Stimulated activated CD4-positive, alpha-beta T cell treated with anti-CD3 and anti-CD28 coated beads, TNF-alpha, amount 100 ng/mL, for 24 hours (primary cell): ENCODE results near the gene SPEG.
"Not testable (repeated sequence)": the region's sequence is repeated elsewhere in the genome, so short reads cannot be mapped to it uniquely, and the experiment has no call there.

Source experiments
- DNase-seq, 3 experiments: peaks; one replicate each; pipeline ENCODE4 v3.0.0-alpha.2; 2020; ENCODE audit warnings: low read depth in 3 of 3

SPEG gene

GRCh38 chr2:219404954-219405353 is 29.7 kb upstream of the SPEG start:
- no peak for DNase-seq

- DNase-seq: no peak
Measured at GRCh38 chr2:219405451-219405850, 29.2 kb upstream of the SPEG start.

- no peak for DNase-seq
Measured at GRCh38 chr2:219405958-219406860, 28.4 kb upstream of the SPEG start.

GRCh38 chr2:219406861-219407230 is 27.8 kb upstream of the SPEG start:
- no peak for DNase-seq

GRCh38 chr2:219407343-219407742 is 27.3 kb upstream of the SPEG start:
- DNase-seq: not testable (repeated sequence)

GRCh38 chr2:219408204-219408603 is 26.4 kb upstream of the SPEG start:
- DNase-seq: no peak

- no peak for DNase-seq
Measured at GRCh38 chr2:219408631-219409030, 26.0 kb upstream of the SPEG start.

GRCh38 chr2:219409619-219410018 is 25.0 kb upstream of the SPEG start:
- no peak for DNase-seq

GRCh38 chr2:219410390-219410789 is 24.3 kb upstream of the SPEG start:
- no peak for DNase-seq

- no peak for DNase-seq
Measured at GRCh38 chr2:219414857-219415256, 19.8 kb upstream of the SPEG start.

GRCh38 chr2:219415580-219416234 is 18.9 kb upstream of the SPEG start:
- no peak for DNase-seq

- no peak for DNase-seq
Measured at GRCh38 chr2:219416235-219416602, 18.4 kb upstream of the SPEG start.

- DNase-seq: no peak
Measured at GRCh38 chr2:219416938-219417337, 17.7 kb upstream of the SPEG start.

- no peak for DNase-seq
Measured at GRCh38 chr2:219417374-219417773, 17.3 kb upstream of the SPEG start.

- DNase-seq: no peak
Measured at GRCh38 chr2:219418155-219419011, 16.3 kb upstream of the SPEG start, which contains the start of gene DES. TSS of gene DES (plus strand) at chr2:219418377. CDS start at chr2:219418463, 86 bp downstream.

- no peak for DNase-seq
Measured at GRCh38 chr2:219419012-219419324, 15.7 kb upstream of the SPEG start.

- DNase-seq: no peak
Measured at GRCh38 chr2:219419331-219420197, 15.1 kb upstream of the SPEG start.

- no peak for DNase-seq
Measured at GRCh38 chr2:219420687-219421086, 14.0 kb upstream of the SPEG start.

- DNase-seq: no peak
Measured at GRCh38 chr2:219421323-219421722, 13.3 kb upstream of the SPEG start.

- no peak for DNase-seq
Measured at GRCh38 chr2:219422952-219423534, 11.6 kb upstream of the SPEG start.
